PC-3 (cell line): ENCODE measurements around the gene LCNL1.

Experiments used
- EZH2 ChIP-seq: fragments of 300-600 bp; sonication (generic); IDR thresholded peaks from one replicate; pipeline ENCODE4 v1.6.1; 2017; ENCODE audit warnings: antibody characterized with exemption, mild to moderate bottlenecking, low read length; ENCODE audit not compliant: unreplicated experiment
- EZH2phosphoT487 ChIP-seq: fragments of 300-600 bp; sonication (generic); IDR thresholded peaks from 2 replicates; pipeline ENCODE4 v1.6.1; 2018; ENCODE audit warnings: mild to moderate bottlenecking, antibody characterized with exemption, low read length, borderline replicate concordance
- TF ChIP-seq, protein P1 (sequence below): fragments of 300-600 bp; sonication (generic); conservative IDR thresholded peaks from 2 replicates; pipeline ENCODE4 v1.5.1; 2017; ENCODE audit warnings: antibody characterized with exemption, low read depth, mild to moderate bottlenecking, low read length

DNA sequence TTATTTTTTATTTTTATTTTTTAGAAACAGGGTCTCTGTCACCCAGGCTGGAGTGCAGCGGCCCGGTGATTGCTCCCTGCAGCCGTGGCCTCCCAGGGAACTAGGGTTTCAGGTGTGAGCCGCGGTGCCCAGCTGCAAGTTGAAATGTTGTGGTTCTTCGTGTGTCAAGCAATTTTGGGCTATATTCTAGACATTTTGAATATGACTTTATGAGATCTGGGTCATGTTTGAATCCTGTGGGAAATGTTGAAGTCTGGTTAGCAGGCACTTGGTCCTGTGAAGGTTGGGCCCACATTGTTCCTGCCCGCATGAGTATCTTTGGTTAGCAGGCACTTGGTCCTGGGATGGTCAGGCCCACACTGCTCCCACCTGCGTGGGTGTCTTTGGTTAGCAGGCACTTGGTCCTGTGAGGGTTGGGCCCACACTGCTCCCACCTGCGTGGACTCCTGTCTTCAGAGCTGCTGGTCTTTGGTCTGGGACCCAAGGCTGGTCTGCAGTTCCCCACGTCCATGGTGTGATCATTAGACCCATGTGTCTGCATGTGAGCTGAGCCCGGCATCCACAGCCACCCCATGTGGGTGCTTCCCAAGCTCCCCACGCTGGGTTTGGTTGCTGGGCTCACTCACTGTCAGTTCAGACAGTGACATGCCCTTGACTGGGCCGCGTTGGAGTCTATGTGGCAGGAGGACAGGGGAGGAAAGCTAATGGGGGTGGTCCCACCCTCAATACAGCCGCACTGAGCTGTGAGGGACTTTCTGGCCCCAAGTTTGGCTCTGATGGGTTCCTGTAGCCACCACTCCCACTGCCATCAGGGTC is 45.4 kb upstream of the LCNL1 start:
- TF ChIP-seq, protein P1, sequence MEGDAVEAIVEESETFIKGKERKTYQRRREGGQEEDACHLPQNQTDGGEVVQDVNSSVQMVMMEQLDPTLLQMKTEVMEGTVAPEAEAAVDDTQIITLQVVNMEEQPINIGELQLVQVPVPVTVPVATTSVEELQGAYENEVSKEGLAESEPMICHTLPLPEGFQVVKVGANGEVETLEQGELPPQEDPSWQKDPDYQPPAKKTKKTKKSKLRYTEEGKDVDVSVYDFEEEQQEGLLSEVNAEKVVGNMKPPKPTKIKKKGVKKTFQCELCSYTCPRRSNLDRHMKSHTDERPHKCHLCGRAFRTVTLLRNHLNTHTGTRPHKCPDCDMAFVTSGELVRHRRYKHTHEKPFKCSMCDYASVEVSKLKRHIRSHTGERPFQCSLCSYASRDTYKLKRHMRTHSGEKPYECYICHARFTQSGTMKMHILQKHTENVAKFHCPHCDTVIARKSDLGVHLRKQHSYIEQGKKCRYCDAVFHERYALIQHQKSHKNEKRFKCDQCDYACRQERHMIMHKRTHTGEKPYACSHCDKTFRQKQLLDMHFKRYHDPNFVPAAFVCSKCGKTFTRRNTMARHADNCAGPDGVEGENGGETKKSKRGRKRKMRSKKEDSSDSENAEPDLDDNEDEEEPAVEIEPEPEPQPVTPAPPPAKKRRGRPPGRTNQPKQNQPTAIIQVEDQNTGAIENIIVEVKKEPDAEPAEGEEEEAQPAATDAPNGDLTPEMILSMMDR = no peak
- TF ChIP-seq EZH2phosphoT487 (no peak), EZH2 (no peak)
